K562 (cell line): ENCODE measurements around the gene MACROD2. TPM values are rescaled to one million over a fixed set of nuclear protein-coding genes. Genes with fewer than 3 reads are reported as not detected.

ENCODE experiments used
- ATAC-seq: fragments of 200-7000 bp; cut with Tn5 transposase; 3 replicates; pipeline ENCODE4 v1.9.1; 2020; ENCODE audit warnings: moderate library complexity
- BruUV-seq: library from RNA; stranded (reverse); fragments of 400-500 nt; replicated peaks from 2 replicates; lab custom pipeline; 2021; lab: Mats Ljungman, UMichigan
- CTCF ChIA-PET: fragments of 300-600 bp; formaldehyde crosslinking; extraction: SDS; loops from one replicate; lab custom pipeline; 2021; ENCODE audit warnings: low intra/inter-chr PET ratio; lab: Yijun Ruan, JAX
- POLR2A ChIA-PET: fragments of 300-600, 350-650 bp; sonication (Branson Sonifier 250); formaldehyde crosslinking; extraction: SDS; loops from one replicate; lab custom pipeline; 2021; ENCODE audit warnings: antibody characterized with exemption, inconsistent platforms; lab: Yijun Ruan, JAX
- DNase-seq, 4 experiments: peaks; one replicate each; pipeline versions ENCODE4 v3.0.0 to v3.0.0-alpha.2; 2011 to 2018; ENCODE audit warnings: low spot score in 3 of 4, mixed read lengths in 3 of 4; ENCODE audit errors: extremely low read depth in 1 of 4
- FAIRE-seq: peaks from 2 replicates; lab custom pipeline; 2011; peaks lifted over from hg19 to GRCh38; lab: Jason Lieb, UNC
- H2AFZ ChIP-seq: 2 replicates; pipeline ENCODE4 v1.6.0; 2011; ENCODE audit warnings: low read depth, low read length, control low read depth, inconsistent platforms
- H3K27ac ChIP-seq: fragments of 200-600 bp; 3 replicates; pipeline ENCODE4 v1.8.0; 2011; ENCODE audit warnings: low read depth, mild to moderate bottlenecking, control low read depth, inconsistent platforms, low read length, moderate library complexity, mixed read lengths; ENCODE audit errors: extremely low read depth
- H3K27me3 ChIP-seq, 2 experiments: fragments of 300-600 bp in 1 of 2; 2 replicates in 1 of 2; 3 replicates in 1 of 2; pipeline versions ENCODE4 v1.6.0 to v1.8.0; 2011; ENCODE audit warnings: inconsistent platforms in 2 of 2, low read length in 2 of 2, mild to moderate bottlenecking in 1 of 2, mixed read lengths in 1 of 2, moderate library complexity in 1 of 2; ENCODE audit not compliant: control insufficient read depth in 2 of 2, insufficient read depth in 2 of 2
- H3K36me3 ChIP-seq: fragments of 300-600 bp; 3 replicates; pipeline ENCODE4 v1.8.0; 2011; ENCODE audit warnings: mild to moderate bottlenecking, low read length, inconsistent platforms; ENCODE audit not compliant: control insufficient read depth, insufficient read depth
- H3K4me1 ChIP-seq, 2 experiments: fragments of 200-600 bp in 1 of 2; replicated peaks in 1 of 2; 2 replicates in 1 of 2; 3 replicates in 1 of 2; pipeline versions ENCODE4 v1.5.1 to v1.8.0; 2011; ENCODE audit warnings: inconsistent platforms in 2 of 2, low read length in 2 of 2, mild to moderate bottlenecking in 1 of 2, mixed read lengths in 1 of 2, moderate library complexity in 1 of 2; ENCODE audit not compliant: control insufficient read depth in 2 of 2, insufficient read depth in 2 of 2
- H3K4me2 ChIP-seq: 2 replicates; pipeline ENCODE4 v1.6.1; 2011; ENCODE audit warnings: low read length, control low read depth, inconsistent platforms, mixed read lengths; ENCODE audit not compliant: insufficient read depth
- H3K4me3 ChIP-seq: fragments of 200-600 bp; sonication (generic), shearing (Covaris generic); 2 replicates; pipeline ENCODE4 v1.5.1; 2016; ENCODE audit warnings: control low read depth, inconsistent platforms
- H3K79me2 ChIP-seq: fragments of 200-600 bp; 3 replicates; pipeline ENCODE4 v1.8.0; 2011; ENCODE audit warnings: low read length, inconsistent platforms; ENCODE audit not compliant: control insufficient read depth, insufficient read depth
- H3K9ac ChIP-seq, 2 experiments: 2 replicates each; pipeline versions ENCODE4 v1.6.0 to v1.6.1; 2011; ENCODE audit warnings: low read depth in 2 of 2, low read length in 2 of 2, control low read depth in 1 of 2, inconsistent platforms in 1 of 2, mild to moderate bottlenecking in 1 of 2, mixed read lengths in 1 of 2; ENCODE audit not compliant: insufficient read depth in 1 of 2
- H3K9me1 ChIP-seq: one replicate; pipeline ENCODE4 v1.6.0; 2011; ENCODE audit warnings: inconsistent platforms, mild to moderate bottlenecking, low read length, moderate library complexity; ENCODE audit not compliant: control insufficient read depth, insufficient read depth
- H3K9me3 ChIP-seq: replicated peaks from 2 replicates; pipeline ENCODE4 v1.5.1; 2011; ENCODE audit warnings: low read depth, low read length, inconsistent platforms; ENCODE audit not compliant: control insufficient read depth, insufficient read depth
- H4K20me1 ChIP-seq: replicated peaks from 2 replicates; pipeline ENCODE4 v1.6.1; 2011; ENCODE audit warnings: low read length, inconsistent platforms, mixed read lengths; ENCODE audit not compliant: control insufficient read depth, insufficient read depth
- E2F8 ChIP-seq: fragments of 450-650 bp; IDR thresholded peaks from 2 replicates; pipeline ENCODE4 v1.7.1; 2018; ENCODE audit warnings: mild to moderate bottlenecking, low read depth; ENCODE audit not compliant: partially characterized antibody
- TCF7L2 ChIP-seq: fragments of 150-350 bp; IDR thresholded peaks from 2 replicates; pipeline ENCODE4 v1.6.1; 2016; ENCODE audit warnings: low read depth, mild to moderate bottlenecking, low read length, moderate library complexity
- WGBS: fragments of 100-300 bp; shearing (Covaris generic); methylation state at CpG from one replicate; pipeline ENCODE4 v1.1.6; 2016; ENCODE audit warnings: low coverage, mixed read lengths; ENCODE audit not compliant: insufficient coverage; ENCODE audit errors: missing lambda C conversion rate; 5-methylcytosine and 5-hydroxymethylcytosine counted together
- in situ Hi-C: fragments of 300-500 bp; cut with MboI; formaldehyde crosslinking; loops from 4 replicates; pipeline ENCODE4 v1.15.0; 2018; ENCODE audit warnings: inconsistent platforms, mixed read lengths
- intact Hi-C: fragments of 100-400 bp; cut with micrococcal nuclease; formaldehyde crosslinking; loops from 2 replicates; pipeline ENCODE4 v1.14.2; 2022
- polyA plus RNA-seq, 8 experiments: library from polyadenylated mRNA; depleted of rRNA in 4 of 8; stranded (reverse) in 5 of 8; unstranded in 3 of 8; fragments of >200 nt; fragmentation: Nextera tagmentation in 2 of 8; fragmentation: Illumina TruSeq in 1 of 8; extraction: Ambion mirVana in 2 of 8; extraction: Trizol in 1 of 8; gene quantifications; 2 replicates each; pipeline versions ENCODE4 v1.2.1 to v1.2.3, GENCODE V29; 2011 to 2014; ENCODE audit warnings: inconsistent platforms in 1 of 8, missing spikeins in 1 of 8
- total RNA-seq, 7 experiments: library from RNA; depleted of rRNA in 6 of 7; stranded (reverse); fragments of >200 nt in 6 of 7; fragmentation: Illumina TruSeq in 2 of 7; extraction: Trizol in 2 of 7; gene quantifications; 2 replicates each; pipeline versions ENCODE4 v1.2.1 to v1.2.3, GENCODE V29; 2011 to 2021; ENCODE audit warnings: low replicate concordance in 1 of 7

MACROD2 gene
- total and polyA plus RNA-seq, 9 of the 15 experiments (the other 6 are each of a cell fraction or from before 2014, with no cell fraction given) = not detected

DNA sequence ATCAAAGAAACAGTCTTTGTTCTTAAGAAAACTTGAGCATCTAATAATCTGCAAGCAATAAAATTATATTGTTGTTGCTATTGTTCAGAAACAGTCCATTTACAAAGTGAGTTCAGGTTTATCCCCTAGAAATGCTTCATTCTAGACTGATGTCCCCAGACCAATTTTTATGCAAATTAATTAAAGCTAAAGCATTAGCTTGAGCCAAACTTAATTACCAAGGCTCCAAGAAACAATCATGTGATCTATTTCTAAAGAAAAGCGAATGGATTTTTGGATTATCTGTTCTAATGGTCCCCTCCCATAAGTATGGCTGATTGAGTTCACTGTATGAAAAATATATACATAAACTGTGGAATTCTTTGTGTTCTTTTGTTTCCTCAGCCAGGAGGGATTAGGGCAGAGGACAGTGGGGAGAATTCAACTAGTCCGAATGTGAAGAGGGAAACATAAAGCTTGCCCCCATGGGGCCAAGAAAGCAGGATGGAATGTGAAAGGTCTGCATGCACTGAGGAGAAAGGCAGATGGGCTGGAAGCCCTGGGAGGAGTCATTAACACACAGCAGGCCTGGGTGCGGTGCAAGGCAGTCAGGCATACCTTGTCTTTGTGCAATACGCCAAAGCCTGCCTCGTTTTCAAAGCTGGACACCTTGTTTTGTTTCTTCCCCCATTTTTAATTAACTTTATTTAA, 1980.9 kb downstream of the MACROD2 start:
- in situ Hi-C loops = no loop called here
- CTCF ChIA-PET = no interaction called here
- 3% methylated on average over 5 of the region's 5 CpGs for WGBS

More for the DNA sequence above, 1980.9 kb downstream of the MACROD2 start:
- no peaks in the 10 kb centered on the region for H3K9me3 ChIP-seq
- no peak overlapping the region for H3K27ac ChIP-seq
- no peak overlapping the region for H3K4me2 ChIP-seq
- no peak overlapping the region for H3K4me3 ChIP-seq
- H4K20me1 ChIP-seq = no peaks in the 10 kb centered on the region
- no peak for ATAC-seq
- no TSS peak for BruUV-seq
- POLR2A ChIA-PET = no interaction called here
- TF ChIP-seq TCF7L2 (no peak), E2F8 (no peak)
- TF ChIP-seq, all 486 proteins: peak for 0
- no peaks in the 10 kb centered on the region for H3K27me3 ChIP-seq
- FAIRE-seq (no peak), DNase-seq (no peak)
- H3K4me1 ChIP-seq = no peaks in the 10 kb centered on the region
- H3K79me2 ChIP-seq = no peaks in the 10 kb centered on the region
- intact Hi-C loops = no loop called here
- no peaks in the 10 kb centered on the region for H3K9me1 ChIP-seq
- H2AFZ ChIP-seq = no peak overlapping the region
- no peak overlapping the region for H3K9ac ChIP-seq
- no peaks in the 10 kb centered on the region for H3K36me3 ChIP-seq
